IMR-90 (cell line): ENCODE measurements around the gene SNED1. TPM values are rescaled to one million over a fixed set of nuclear protein-coding genes. Genes with fewer than 3 reads are reported as not detected.

Experiments used
- ATAC-seq: fragments of 200-7000 bp; cut with Tn5 transposase; 2 replicates; pipeline ENCODE4 v1.9.1; 2020; ENCODE audit warnings: low read depth, mild to moderate bottlenecking, moderate library complexity
- BruUV-seq: library from RNA; stranded (reverse); fragments of 400-500 nt; replicated peaks from 2 replicates; lab custom pipeline; 2021; lab: Mats Ljungman, UMichigan
- CTCF ChIA-PET: fragments of 300-600 bp; formaldehyde crosslinking; extraction: SDS; loops from one replicate; lab custom pipeline; 2021; ENCODE audit warnings: antibody characterized with exemption; lab: Yijun Ruan, JAX
- POLR2A ChIA-PET: fragments of 300-600 bp; sonication (Branson Sonifier 250); formaldehyde crosslinking; loops from one replicate; lab custom pipeline; 2022; ENCODE audit warnings: antibody characterized with exemption; ENCODE audit not compliant: unreplicated experiment; lab: Charles Lee
- DNase-seq: peaks from one replicate; pipeline ENCODE4 v3.0.0; 2013
- H2AFZ ChIP-seq: replicated peaks from 2 replicates; pipeline ENCODE3; 2013; ENCODE audit warnings: low read length, mild to moderate bottlenecking; ENCODE audit not compliant: poor library complexity
- H2AK5ac ChIP-seq: 2 replicates; pipeline ENCODE4 v1.6.1; 2013; ENCODE audit warnings: low read depth, low read length, inconsistent platforms
- H2AK9ac ChIP-seq: replicated peaks from 2 replicates; pipeline ENCODE3; 2013; ENCODE audit warnings: mild to moderate bottlenecking, low read depth, low read length, moderate library complexity; ENCODE audit not compliant: poor library complexity
- H2BK120ac ChIP-seq: 2 replicates; pipeline ENCODE4 v1.6.1; 2013; ENCODE audit warnings: low read depth, low read length, inconsistent platforms
- H2BK15ac ChIP-seq: 3 replicates; pipeline ENCODE4 v1.6.1; 2013; ENCODE audit warnings: low read depth, low read length, inconsistent platforms
- H2BK20ac ChIP-seq: 2 replicates; pipeline ENCODE4 v1.6.1; 2013; ENCODE audit warnings: low read depth, mild to moderate bottlenecking, inconsistent platforms, low read length, moderate library complexity
- H2BK5ac ChIP-seq: 2 replicates; pipeline ENCODE4 v1.6.1; 2013; ENCODE audit warnings: mild to moderate bottlenecking, low read depth, low read length, inconsistent platforms; ENCODE audit not compliant: poor library complexity, severe bottlenecking
- H3K14ac ChIP-seq: replicated peaks from 2 replicates; pipeline ENCODE4 v1.6.1; 2013; ENCODE audit warnings: low read depth, low read length, inconsistent platforms
- H3K18ac ChIP-seq: 2 replicates; pipeline ENCODE4 v1.6.1; 2013; ENCODE audit warnings: low read depth, low read length, control low read depth
- H3K23ac ChIP-seq: 2 replicates; pipeline ENCODE4 v1.6.1; 2013; ENCODE audit warnings: low read depth, low read length, inconsistent platforms
- H3K27ac ChIP-seq: 2 replicates; pipeline ENCODE4 v1.5.1; 2013; ENCODE audit warnings: mild to moderate bottlenecking, control low read depth, low read length; ENCODE audit not compliant: insufficient read depth
- H3K27me3 ChIP-seq: 2 replicates; pipeline ENCODE4 v1.6.1; 2013; ENCODE audit warnings: low read length; ENCODE audit not compliant: control insufficient read depth, insufficient read depth
- H3K36me3 ChIP-seq: 2 replicates; pipeline ENCODE4 v1.6.1; 2013; ENCODE audit warnings: low read length, mixed read lengths; ENCODE audit not compliant: control insufficient read depth, insufficient read depth
- H3K4ac ChIP-seq: 2 replicates; pipeline ENCODE4 v1.6.1; 2013; ENCODE audit warnings: low read depth, low read length, inconsistent platforms
- H3K4me1 ChIP-seq: 2 replicates; pipeline ENCODE4 v1.6.1; 2013; ENCODE audit warnings: low read length, mixed read lengths; ENCODE audit not compliant: control insufficient read depth, insufficient read depth
- H3K4me2 ChIP-seq: 2 replicates; pipeline ENCODE4 v1.6.1; 2013; ENCODE audit warnings: low read depth, mild to moderate bottlenecking, control low read depth, low read length, moderate library complexity
- H3K4me3 ChIP-seq: 2 replicates; pipeline ENCODE4 v1.5.1; 2013; ENCODE audit warnings: low read depth, mild to moderate bottlenecking, control low read depth, low read length, moderate library complexity; ENCODE audit not compliant: insufficient read depth
- H3K56ac ChIP-seq: 2 replicates; pipeline ENCODE4 v1.6.1; 2013; ENCODE audit warnings: low read length, inconsistent platforms; ENCODE audit not compliant: insufficient read depth; ENCODE audit errors: extremely low read depth
- H3K79me1 ChIP-seq, 2 experiments: 2 replicates each; pipeline ENCODE4 v1.6.1; 2013; ENCODE audit warnings: low read length in 2 of 2, inconsistent platforms in 1 of 2, low read depth in 1 of 2
- H3K9ac ChIP-seq: 2 replicates; pipeline ENCODE4 v1.6.1; 2013; ENCODE audit warnings: low read depth, low read length, control low read depth
- H3K9me1 ChIP-seq: 2 replicates; pipeline ENCODE4 v1.6.1; 2013; ENCODE audit warnings: low read length, inconsistent platforms; ENCODE audit not compliant: insufficient read depth
- H3K9me3 ChIP-seq: 2 replicates; pipeline ENCODE4 v1.6.1; 2013; ENCODE audit warnings: low read length; ENCODE audit not compliant: control insufficient read depth, insufficient read depth
- H4K20me1 ChIP-seq: 2 replicates; pipeline ENCODE4 v1.6.1; 2013; ENCODE audit warnings: low read length, inconsistent platforms; ENCODE audit not compliant: insufficient read depth
- H4K5ac ChIP-seq: 2 replicates; pipeline ENCODE4 v1.6.1; 2013; ENCODE audit warnings: mild to moderate bottlenecking, low read depth, low read length, control low read depth
- H4K8ac ChIP-seq, 2 experiments: 2 replicates each; pipeline ENCODE4 v1.6.1; 2013; ENCODE audit warnings: low read depth in 2 of 2, low read length in 2 of 2, control low read depth in 1 of 2, inconsistent platforms in 1 of 2
- H4K91ac ChIP-seq: 2 replicates; pipeline ENCODE4 v1.6.1; 2013; ENCODE audit warnings: low read depth, low read length, inconsistent platforms; ENCODE audit not compliant: insufficient read depth
- BHLHE40 ChIP-seq: fragments of 150-350 bp; IDR thresholded peaks from 2 replicates; pipeline ENCODE4 v1.6.1; 2016; ENCODE audit warnings: mild to moderate bottlenecking, low read depth, low read length
- CEBPB ChIP-seq: IDR thresholded peaks from 2 replicates; pipeline ENCODE4 v1.6.1; 2012; ENCODE audit warnings: low read depth, low read length, improper control_type of control experiment
- CHD1 ChIP-seq: IDR thresholded peaks from 2 replicates; pipeline ENCODE4 v1.6.1; 2012; ENCODE audit warnings: low read depth, low read length, improper control_type of control experiment
- FOS ChIP-seq: fragments of 150-350 bp; IDR thresholded peaks from 2 replicates; pipeline ENCODE4 v1.6.1; 2016; ENCODE audit warnings: low read depth, low read length
- MAFK ChIP-seq: IDR thresholded peaks from 2 replicates; pipeline ENCODE4 v1.6.1; 2012; ENCODE audit warnings: low read depth, low read length, improper control_type of control experiment
- MAZ ChIP-seq: IDR thresholded peaks from 2 replicates; pipeline ENCODE4 v1.6.1; 2012; ENCODE audit warnings: low read depth, mild to moderate bottlenecking, low read length, improper control_type of control experiment, moderate library complexity, borderline replicate concordance
- MXI1 ChIP-seq: IDR thresholded peaks from 2 replicates; pipeline ENCODE4 v1.6.1; 2012; ENCODE audit warnings: low read depth, mild to moderate bottlenecking, low read length, moderate library complexity, borderline replicate concordance
- NFE2L2 ChIP-seq: fragments of 150-350 bp; IDR thresholded peaks from 2 replicates; pipeline ENCODE4 v1.6.1; 2016; ENCODE audit warnings: low read depth, mild to moderate bottlenecking, low read length
- POLR2A ChIP-seq: IDR thresholded peaks from 2 replicates; pipeline ENCODE4 v1.6.1; 2012; ENCODE audit warnings: mild to moderate bottlenecking, low read depth, low read length
- RAD21 ChIP-seq: IDR thresholded peaks from 2 replicates; pipeline ENCODE4 v1.6.1; 2012; ENCODE audit warnings: low read length, improper control_type of control experiment
- RCOR1 ChIP-seq: IDR thresholded peaks from 2 replicates; pipeline ENCODE4 v1.6.1; 2012; ENCODE audit warnings: mild to moderate bottlenecking, low read length, improper control_type of control experiment; ENCODE audit not compliant: insufficient replicate concordance
- RFX5 ChIP-seq: IDR thresholded peaks from 2 replicates; pipeline ENCODE4 v1.8.0; 2012; ENCODE audit warnings: low read depth, mild to moderate bottlenecking, low read length, moderate library complexity
- SMC3 ChIP-seq: fragments of 150-350 bp; IDR thresholded peaks from 2 replicates; pipeline ENCODE4 v1.6.1; 2016; ENCODE audit warnings: low read depth, mild to moderate bottlenecking, antibody characterized with exemption, low read length, moderate library complexity
- WGBS, 2 experiments: methylation state at CpG; one replicate each; pipeline versions ENCODE4 v1.1.5 to v1.1.7; 2013; ENCODE audit warnings: missing lambda C conversion rate in 2 of 2; ENCODE audit not compliant: insufficient read length in 1 of 2; ENCODE audit errors: extremely low coverage in 2 of 2; 5-methylcytosine and 5-hydroxymethylcytosine counted together
- dilution Hi-C: fragments of 300-500 bp; cut with HindIII; formaldehyde crosslinking; loops from one replicate; pipeline ENCODE4 v1.14.3; 2018; ENCODE audit warnings: low sequenced_read_pairs; ENCODE audit not compliant: unreplicated experiment
- in situ Hi-C: fragments of 300-500 bp; cut with MboI; formaldehyde crosslinking; loops from 3 replicates; pipeline ENCODE4 v1.14.3; 2019; ENCODE audit warnings: low sequenced_read_pairs, inconsistent platforms, mixed read lengths
- intact Hi-C: fragments of 100-400 bp; cut with micrococcal nuclease; formaldehyde crosslinking; loops from 2 replicates; pipeline ENCODE4 v1.10.0; 2022
- polyA plus RNA-seq, 3 experiments: library from polyadenylated mRNA; depleted of rRNA; stranded (reverse); fragments of >200 nt; gene quantifications; 2 replicates each; pipeline ENCODE4 v1.2.3, GENCODE V29; 2012; ENCODE audit warnings: low replicate concordance in 1 of 3
- total RNA-seq: library from RNA; depleted of rRNA; stranded (reverse); fragments of >200 nt; gene quantifications from 2 replicates; pipeline ENCODE4 v1.2.3, GENCODE V29; 2012
- TF ChIP-seq, protein P1 (sequence below): fragments of 150-350 bp; IDR thresholded peaks from 2 replicates; pipeline ENCODE4 v1.6.1; 2016; ENCODE audit warnings: low read depth, mild to moderate bottlenecking, low read length, moderate library complexity, borderline replicate concordance
- TF ChIP-seq, protein P2 (sequence below): conservative IDR thresholded peaks from 2 replicates; pipeline ENCODE4 v1.5.1; 2012; ENCODE audit warnings: mild to moderate bottlenecking, low read depth, low read length, improper control_type of control experiment
- TF ChIP-seq, protein P3 (sequence below): fragments of 150-350 bp; IDR thresholded peaks from 2 replicates; pipeline ENCODE4 v1.6.1; 2017; ENCODE audit warnings: mild to moderate bottlenecking, antibody characterized with exemption, low read length, low read depth

SNED1 gene
- total and polyA plus RNA-seq, 2 of the 4 experiments (the other 2 are of a cell fraction) = 1.1 to 3.4 TPM

DNA sequence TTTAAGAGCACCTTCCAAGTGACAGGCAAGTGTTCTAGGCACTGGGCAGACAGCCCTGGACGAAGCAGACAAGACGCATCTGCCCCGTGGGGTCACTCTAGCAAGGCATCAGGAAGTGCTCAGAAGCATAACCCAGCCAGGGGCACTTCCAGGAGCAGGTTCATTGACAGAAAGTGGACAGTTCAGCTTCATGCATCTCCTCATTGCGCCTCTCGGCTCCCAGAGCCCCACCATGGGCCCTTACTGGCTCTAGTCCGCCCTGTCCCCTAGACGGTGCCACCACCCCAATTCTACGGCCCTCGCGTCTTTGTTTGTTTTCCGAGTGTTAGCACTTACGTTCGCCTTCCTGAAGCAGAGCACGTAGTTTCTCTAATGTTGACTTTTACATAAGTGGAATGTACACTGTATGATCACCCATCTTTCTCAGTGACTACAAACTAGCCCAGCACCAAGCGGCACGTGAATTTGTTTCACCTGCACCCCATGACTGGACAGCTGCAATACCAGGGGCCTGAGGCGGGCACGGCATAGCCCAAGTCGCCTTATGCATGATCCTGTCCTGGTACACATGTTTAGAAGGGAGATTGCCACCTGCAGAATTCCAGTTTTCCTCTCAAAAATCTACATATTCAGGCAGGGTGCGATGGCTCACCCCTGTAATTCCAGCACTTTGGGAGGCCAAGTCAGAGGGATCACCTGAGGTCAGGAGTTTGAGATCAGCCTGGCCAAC, 33.2 kb downstream of the SNED1 start:
- Histone ChIP-seq H2BK15ac (no peak overlapping the region), H2AK9ac (no peak overlapping the region), H3K9ac (no peak overlapping the region), H3K14ac (no peak overlapping the region), H3K4me2 (no peak overlapping the region), H2BK20ac (no peak overlapping the region), H2BK120ac (no peak overlapping the region), H4K20me1 (no peaks in the 10 kb centered on the region; the same call in 1 of the 2 replicates), H4K91ac (no peak overlapping the region), H2AFZ (no peak overlapping the region), H2AK5ac (no peak overlapping the region), H3K4me1 (no peaks in the 10 kb centered on the region), H4K5ac (no peak overlapping the region), H3K23ac (no peak overlapping the region), H3K79me1 (no peaks in the 10 kb centered on the region), H3K4ac (no peak overlapping the region), H3K27ac (no peak overlapping the region), H3K9me1 (no peaks in the 10 kb centered on the region), H3K27me3 (no peaks in the 10 kb centered on the region), H3K56ac (no peak overlapping the region), H2BK5ac (no peak overlapping the region), H3K36me3 (peaks cover 12% of the 10 kb centered on the region; the same call in 1 of the 2 replicates), H3K18ac (no peak overlapping the region), H4K8ac (no peak overlapping the region), H3K4me3 (no peak overlapping the region), H3K9me3 (peaks cover 2% of the 10 kb centered on the region; the same call in 1 of the 2 replicates)
- no TSS peak for BruUV-seq
- DNase-seq (no peak), ATAC-seq (no peak)
- ChIA-PET POLR2A (no interaction called here), CTCF (no interaction called here)
- in situ Hi-C loops = no loop called here
- 75% methylated on average over 8 of the region's 20 CpGs; no CpG with 5 or more reads in 1 of the 2 experiments for WGBS, 2 experiments
- intact Hi-C loops = no loop called here
- dilution Hi-C loops = no loop called here
- TF ChIP-seq, protein P1, sequence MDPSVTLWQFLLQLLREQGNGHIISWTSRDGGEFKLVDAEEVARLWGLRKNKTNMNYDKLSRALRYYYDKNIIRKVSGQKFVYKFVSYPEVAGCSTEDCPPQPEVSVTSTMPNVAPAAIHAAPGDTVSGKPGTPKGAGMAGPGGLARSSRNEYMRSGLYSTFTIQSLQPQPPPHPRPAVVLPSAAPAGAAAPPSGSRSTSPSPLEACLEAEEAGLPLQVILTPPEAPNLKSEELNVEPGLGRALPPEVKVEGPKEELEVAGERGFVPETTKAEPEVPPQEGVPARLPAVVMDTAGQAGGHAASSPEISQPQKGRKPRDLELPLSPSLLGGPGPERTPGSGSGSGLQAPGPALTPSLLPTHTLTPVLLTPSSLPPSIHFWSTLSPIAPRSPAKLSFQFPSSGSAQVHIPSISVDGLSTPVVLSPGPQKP = no peak
- TF ChIP-seq BHLHE40 = no peak
- no peak for TF ChIP-seq CEBPB
- TF ChIP-seq POLR2A = no peak
- TF ChIP-seq SMC3 = no peak
- no peak for TF ChIP-seq FOS
- TF ChIP-seq, protein P2, sequence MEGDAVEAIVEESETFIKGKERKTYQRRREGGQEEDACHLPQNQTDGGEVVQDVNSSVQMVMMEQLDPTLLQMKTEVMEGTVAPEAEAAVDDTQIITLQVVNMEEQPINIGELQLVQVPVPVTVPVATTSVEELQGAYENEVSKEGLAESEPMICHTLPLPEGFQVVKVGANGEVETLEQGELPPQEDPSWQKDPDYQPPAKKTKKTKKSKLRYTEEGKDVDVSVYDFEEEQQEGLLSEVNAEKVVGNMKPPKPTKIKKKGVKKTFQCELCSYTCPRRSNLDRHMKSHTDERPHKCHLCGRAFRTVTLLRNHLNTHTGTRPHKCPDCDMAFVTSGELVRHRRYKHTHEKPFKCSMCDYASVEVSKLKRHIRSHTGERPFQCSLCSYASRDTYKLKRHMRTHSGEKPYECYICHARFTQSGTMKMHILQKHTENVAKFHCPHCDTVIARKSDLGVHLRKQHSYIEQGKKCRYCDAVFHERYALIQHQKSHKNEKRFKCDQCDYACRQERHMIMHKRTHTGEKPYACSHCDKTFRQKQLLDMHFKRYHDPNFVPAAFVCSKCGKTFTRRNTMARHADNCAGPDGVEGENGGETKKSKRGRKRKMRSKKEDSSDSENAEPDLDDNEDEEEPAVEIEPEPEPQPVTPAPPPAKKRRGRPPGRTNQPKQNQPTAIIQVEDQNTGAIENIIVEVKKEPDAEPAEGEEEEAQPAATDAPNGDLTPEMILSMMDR = no peak
- no peak for TF ChIP-seq RAD21
- no peak for TF ChIP-seq MAZ
- no peak for TF ChIP-seq CHD1
- TF ChIP-seq, protein P3, sequence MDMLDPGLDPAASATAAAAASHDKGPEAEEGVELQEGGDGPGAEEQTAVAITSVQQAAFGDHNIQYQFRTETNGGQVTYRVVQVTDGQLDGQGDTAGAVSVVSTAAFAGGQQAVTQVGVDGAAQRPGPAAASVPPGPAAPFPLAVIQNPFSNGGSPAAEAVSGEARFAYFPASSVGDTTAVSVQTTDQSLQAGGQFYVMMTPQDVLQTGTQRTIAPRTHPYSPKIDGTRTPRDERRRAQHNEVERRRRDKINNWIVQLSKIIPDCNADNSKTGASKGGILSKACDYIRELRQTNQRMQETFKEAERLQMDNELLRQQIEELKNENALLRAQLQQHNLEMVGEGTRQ = no peak
- no peak for TF ChIP-seq MAFK
- TF ChIP-seq RFX5 = no peak
- TF ChIP-seq RCOR1 = no peak
- TF ChIP-seq MXI1 = no peak
- no peak for TF ChIP-seq NFE2L2
